NCI-H1436 treated with DMSO at 0.1 percent for 48 hours (cell line): ENCODE results near the gene ICE2.
"Not testable (repeated sequence)": the region's sequence is repeated elsewhere in the genome, so short reads cannot be mapped to it uniquely, and the experiment has no call there.

Experiments used
- DNase-seq: peaks from one replicate; lab custom pipeline; 2025; lab: John Stamatoyannopoulos, UW

Gene ICE2

GRCh38 chr15:60406513-60407414 is 72.2 kb downstream of the ICE2 start:
- no peak for DNase-seq

- DNase-seq = no peak
Observed at GRCh38 chr15:60405399-60405798, 73.5 kb downstream of the ICE2 start.

- not testable (repeated sequence) for DNase-seq
Observed at GRCh38 chr15:60404351-60404750, 74.6 kb downstream of the ICE2 start.

- DNase-seq = no peak
Observed at GRCh38 chr15:60400944-60401343, 78.0 kb downstream of the ICE2 start.

- no peak for DNase-seq
Observed at GRCh38 chr15:60399931-60400330, 79.0 kb downstream of the ICE2 start.

GRCh38 chr15:60399246-60399915 is 79.6 kb downstream of the ICE2 start:
- DNase-seq = no peak

- no peak for DNase-seq
Observed at GRCh38 chr15:60397772-60398445, 81.0 kb downstream of the ICE2 start, which contains the start of gene ANXA2. TSS of gene ANXA2 (minus strand) at chr15:60397986. CDS start at chr15:60386075, 11,911 bp downstream.

GRCh38 chr15:60396958-60397771 is 81.8 kb downstream of the ICE2 start:
- DNase-seq = no peak

GRCh38 chr15:60396560-60396957 is 82.4 kb downstream of the ICE2 start:
- DNase-seq = no peak

- DNase-seq = no peak
Observed at GRCh38 chr15:60396100-60396499, 82.8 kb downstream of the ICE2 start.

GRCh38 chr15:60395276-60396011 is 83.5 kb downstream of the ICE2 start:
- DNase-seq = no peak

GRCh38 chr15:60394689-60395097 is 84.2 kb downstream of the ICE2 start:
- no peak for DNase-seq

GRCh38 chr15:60392986-60393790 is 85.8 kb downstream of the ICE2 start:
- DNase-seq = no peak

GRCh38 chr15:60392601-60392985 is 86.3 kb downstream of the ICE2 start:
- DNase-seq = no peak

- no peak for DNase-seq
Observed at GRCh38 chr15:60391722-60392315, 87.1 kb downstream of the ICE2 start.

- DNase-seq = no peak
Observed at GRCh38 chr15:60390871-60391501, 88.0 kb downstream of the ICE2 start.

GRCh38 chr15:60390231-60390630 is 88.7 kb downstream of the ICE2 start:
- no peak for DNase-seq

- no peak for DNase-seq
Observed at GRCh38 chr15:60389261-60390077, 89.5 kb downstream of the ICE2 start.
